Measurements from ENCODE around the gene BPIFB2.

DNA sequence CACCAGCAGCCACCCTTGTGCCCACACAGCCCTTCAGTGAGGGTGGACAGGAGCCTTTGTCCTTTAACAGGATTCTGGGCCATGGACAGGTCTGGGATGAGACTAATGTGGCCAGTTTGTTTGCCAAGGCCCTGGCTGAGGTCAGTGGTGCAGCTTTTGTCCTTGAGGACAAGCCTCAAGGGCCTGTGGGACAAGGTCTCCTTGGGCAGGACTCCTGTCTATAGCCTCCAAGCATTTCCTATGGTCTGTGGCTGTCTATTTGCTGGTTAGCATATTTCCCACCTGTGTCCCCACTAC is 47.3 kb upstream of the BPIFB2 start:
- TF ChIP-seq, protein P1, sequence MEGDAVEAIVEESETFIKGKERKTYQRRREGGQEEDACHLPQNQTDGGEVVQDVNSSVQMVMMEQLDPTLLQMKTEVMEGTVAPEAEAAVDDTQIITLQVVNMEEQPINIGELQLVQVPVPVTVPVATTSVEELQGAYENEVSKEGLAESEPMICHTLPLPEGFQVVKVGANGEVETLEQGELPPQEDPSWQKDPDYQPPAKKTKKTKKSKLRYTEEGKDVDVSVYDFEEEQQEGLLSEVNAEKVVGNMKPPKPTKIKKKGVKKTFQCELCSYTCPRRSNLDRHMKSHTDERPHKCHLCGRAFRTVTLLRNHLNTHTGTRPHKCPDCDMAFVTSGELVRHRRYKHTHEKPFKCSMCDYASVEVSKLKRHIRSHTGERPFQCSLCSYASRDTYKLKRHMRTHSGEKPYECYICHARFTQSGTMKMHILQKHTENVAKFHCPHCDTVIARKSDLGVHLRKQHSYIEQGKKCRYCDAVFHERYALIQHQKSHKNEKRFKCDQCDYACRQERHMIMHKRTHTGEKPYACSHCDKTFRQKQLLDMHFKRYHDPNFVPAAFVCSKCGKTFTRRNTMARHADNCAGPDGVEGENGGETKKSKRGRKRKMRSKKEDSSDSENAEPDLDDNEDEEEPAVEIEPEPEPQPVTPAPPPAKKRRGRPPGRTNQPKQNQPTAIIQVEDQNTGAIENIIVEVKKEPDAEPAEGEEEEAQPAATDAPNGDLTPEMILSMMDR (optimal IDR thresholded peaks at IDR 0.05 in 1 of 3, IDR thresholded peaks at IDR 0.05 in 1 of 3, conservative IDR thresholded peaks at IDR 0.05 in 1 of 3; ENCODE audit: extremely low read depth in 1 of 3, insufficient read depth in 2 of 3, low read length in 3 of 3) = no peak
- TF ChIP-seq EZH2 (IDR thresholded peaks at IDR 0.05; ENCODE audit: low read length) = no peak

Data from keratinocyte (primary cell).